Measurements from ENCODE around the gene LARP6.

DNA sequence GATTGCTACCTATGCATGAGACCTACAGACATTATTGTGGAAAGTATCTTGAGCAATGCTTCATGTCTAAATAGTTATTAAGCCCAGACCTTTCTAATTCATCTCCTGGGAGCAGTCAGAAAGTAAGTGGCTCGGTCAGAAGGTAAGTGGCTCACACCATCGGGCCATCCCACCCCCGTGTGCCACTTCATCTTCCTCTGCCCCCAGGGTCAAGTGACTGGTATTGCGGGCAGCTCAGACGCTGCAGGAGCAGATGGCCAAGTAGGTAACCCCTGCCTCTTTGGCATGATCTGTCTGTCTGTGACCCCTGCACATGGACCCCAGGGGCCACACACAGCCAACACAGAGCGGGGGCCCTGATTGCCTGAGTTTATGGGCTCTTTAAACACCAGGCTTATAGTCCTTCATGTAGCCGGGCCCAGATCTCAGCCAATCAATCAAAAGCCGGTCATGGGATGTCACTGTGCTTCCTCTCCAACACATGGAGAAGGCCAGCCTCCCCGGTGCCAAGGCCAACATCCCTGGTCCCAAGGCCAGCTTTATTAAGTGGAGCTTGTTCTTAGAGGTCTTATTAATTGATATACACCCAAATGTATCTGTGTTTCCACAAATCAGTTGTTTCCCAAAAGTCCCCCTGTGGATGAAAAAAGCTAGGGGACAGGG lies 42.9 kb downstream of the LARP6 start:
- TF ChIP-seq, protein P1, sequence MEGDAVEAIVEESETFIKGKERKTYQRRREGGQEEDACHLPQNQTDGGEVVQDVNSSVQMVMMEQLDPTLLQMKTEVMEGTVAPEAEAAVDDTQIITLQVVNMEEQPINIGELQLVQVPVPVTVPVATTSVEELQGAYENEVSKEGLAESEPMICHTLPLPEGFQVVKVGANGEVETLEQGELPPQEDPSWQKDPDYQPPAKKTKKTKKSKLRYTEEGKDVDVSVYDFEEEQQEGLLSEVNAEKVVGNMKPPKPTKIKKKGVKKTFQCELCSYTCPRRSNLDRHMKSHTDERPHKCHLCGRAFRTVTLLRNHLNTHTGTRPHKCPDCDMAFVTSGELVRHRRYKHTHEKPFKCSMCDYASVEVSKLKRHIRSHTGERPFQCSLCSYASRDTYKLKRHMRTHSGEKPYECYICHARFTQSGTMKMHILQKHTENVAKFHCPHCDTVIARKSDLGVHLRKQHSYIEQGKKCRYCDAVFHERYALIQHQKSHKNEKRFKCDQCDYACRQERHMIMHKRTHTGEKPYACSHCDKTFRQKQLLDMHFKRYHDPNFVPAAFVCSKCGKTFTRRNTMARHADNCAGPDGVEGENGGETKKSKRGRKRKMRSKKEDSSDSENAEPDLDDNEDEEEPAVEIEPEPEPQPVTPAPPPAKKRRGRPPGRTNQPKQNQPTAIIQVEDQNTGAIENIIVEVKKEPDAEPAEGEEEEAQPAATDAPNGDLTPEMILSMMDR (IDR thresholded peaks at IDR 0.05): no peak
- TF ChIP-seq POLR2A (IDR thresholded peaks at IDR 0.05): no peak

Measured in testis (tissue), 2 donors.